BLaER1 (cell line): ENCODE results near the gene TUBA3C.

Source experiments
- H3K27ac ChIP-seq: shearing (Covaris generic); formaldehyde crosslinking; 2 replicates; pipeline ENCODE4 v1.8.1; 2022
- H3K27me3 ChIP-seq: shearing (Covaris generic); formaldehyde crosslinking; 2 replicates; pipeline ENCODE4 v1.8.1; 2022
- H3K36me3 ChIP-seq: shearing (Covaris generic); formaldehyde crosslinking; 2 replicates; pipeline ENCODE4 v1.8.1; 2022
- H3K4me1 ChIP-seq: shearing (Covaris generic); formaldehyde crosslinking; 2 replicates; pipeline ENCODE4 v1.8.1; 2022
- H3K4me2 ChIP-seq: shearing (Covaris generic); formaldehyde crosslinking; 2 replicates; pipeline ENCODE4 v1.8.1; 2022
- H3K4me3 ChIP-seq: shearing (Covaris generic); formaldehyde crosslinking; 2 replicates; pipeline ENCODE4 v1.8.1; 2022
- H3K9ac ChIP-seq: shearing (Covaris generic); formaldehyde crosslinking; 2 replicates; pipeline ENCODE4 v1.8.1; 2022
- H3K9me3 ChIP-seq: shearing (Covaris generic); formaldehyde crosslinking; 2 replicates; pipeline ENCODE4 v1.8.1; 2022
- H4K20me1 ChIP-seq: shearing (Covaris generic); formaldehyde crosslinking; 2 replicates; pipeline ENCODE4 v1.8.1; 2022
- Cebpa-rat ChIP-seq: shearing (Covaris generic); IDR thresholded peaks from 2 replicates; pipeline ENCODE4 v1.8.1; 2022

Gene TUBA3C

DNA sequence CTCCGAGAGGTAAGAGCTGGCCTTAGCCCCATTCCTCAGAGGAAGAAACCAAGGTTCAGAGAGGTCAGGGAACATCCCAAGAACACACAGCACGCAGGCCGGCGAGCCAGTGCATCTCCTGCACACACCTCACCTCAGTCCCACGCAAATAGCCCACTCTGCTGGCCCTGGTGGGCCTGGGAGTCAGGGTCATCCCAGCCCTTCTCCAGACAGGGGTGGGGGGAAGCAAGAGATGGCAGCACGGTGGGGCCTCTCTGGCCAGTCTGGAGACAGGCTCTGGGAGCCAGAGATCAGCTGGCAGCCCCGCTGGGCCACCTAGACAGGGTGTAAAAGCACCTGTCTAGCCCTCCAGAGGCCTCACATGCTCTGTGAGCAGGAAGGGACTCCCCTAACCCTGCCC lies 26.8 kb downstream of the TUBA3C start:
- no peaks in the 10 kb centered on the region for H4K20me1 ChIP-seq
- TF ChIP-seq Cebpa-rat = no peak
- H3K4me3 ChIP-seq = no peak overlapping the region
- H3K27me3 ChIP-seq = no peaks in the 10 kb centered on the region
- H3K9me3 ChIP-seq = no peaks in the 10 kb centered on the region
- no peak overlapping the region for H3K9ac ChIP-seq
- no peaks in the 10 kb centered on the region for H3K36me3 ChIP-seq
- peak overlapping the region; percentile 35 for H3K4me2 ChIP-seq
- peak overlapping the region; percentile 35; the same call in 1 of the 2 replicates for H3K27ac ChIP-seq
- H3K4me1 ChIP-seq = peaks cover 10% of the 10 kb centered on the region

DNA sequence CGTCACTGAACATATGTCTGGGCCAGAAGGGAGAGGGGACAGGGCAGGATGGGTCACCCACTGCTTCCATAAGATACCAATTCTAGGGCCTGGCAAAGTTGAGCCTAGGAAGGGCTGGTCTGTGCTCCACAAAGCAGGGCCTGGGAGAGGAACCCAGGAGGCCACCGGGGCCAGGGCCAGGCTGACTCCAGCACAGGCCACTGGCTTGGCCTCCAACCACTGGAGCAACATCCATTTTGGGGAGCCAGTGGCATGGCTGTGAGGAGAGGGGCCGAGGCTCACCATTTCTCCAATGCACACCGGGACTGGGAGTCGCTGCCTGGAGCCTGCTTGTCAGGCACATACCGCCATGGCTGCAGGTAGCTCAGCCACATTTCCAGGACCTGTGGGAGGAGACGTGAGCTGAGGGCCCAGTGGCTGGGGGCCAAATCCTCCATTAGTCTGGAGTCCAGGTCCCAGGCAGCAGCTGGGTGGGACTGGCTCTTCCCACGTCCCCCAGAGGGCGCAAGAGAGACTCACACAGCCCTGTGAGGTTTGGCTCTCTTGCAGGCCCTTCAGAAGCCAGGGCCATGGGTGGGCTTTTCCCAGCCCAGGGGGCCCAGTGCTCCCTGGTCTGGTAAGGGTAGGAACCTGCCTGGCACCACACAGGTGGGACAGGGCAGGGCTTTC lies 27.7 kb downstream of the TUBA3C start:
- Histone ChIP-seq H3K27ac (no peak overlapping the region), H3K9ac (no peak overlapping the region), H3K4me3 (no peak overlapping the region), H3K27me3 (no peaks in the 10 kb centered on the region), H3K4me1 (peaks cover 10% of the 10 kb centered on the region), H3K4me2 (no peak overlapping the region), H3K9me3 (no peaks in the 10 kb centered on the region), H4K20me1 (no peaks in the 10 kb centered on the region), H3K36me3 (no peaks in the 10 kb centered on the region)
- TF ChIP-seq Cebpa-rat = no peak

DNA sequence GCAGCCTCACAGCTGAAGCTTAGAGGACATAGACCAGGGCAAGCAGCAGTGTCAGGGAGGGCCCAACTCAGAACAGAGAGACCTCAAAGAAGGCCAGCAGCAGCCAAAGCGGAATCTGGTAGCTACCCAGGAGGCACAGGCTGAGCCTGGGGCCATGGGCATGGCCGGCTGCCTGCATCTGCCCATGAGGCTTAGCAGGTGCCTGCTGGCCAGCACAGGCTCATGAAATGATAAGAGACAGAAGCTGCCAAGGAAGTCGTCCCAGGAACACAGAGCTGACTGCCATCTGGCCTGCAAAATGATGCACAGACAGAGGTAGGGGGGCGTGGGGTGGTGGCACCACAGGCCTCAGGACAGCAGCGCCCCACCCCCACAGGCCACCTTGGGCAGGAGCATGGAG lies 29.2 kb downstream of the TUBA3C start:
- Histone ChIP-seq H3K4me2 (no peak overlapping the region), H3K27ac (no peak overlapping the region), H3K9me3 (no peaks in the 10 kb centered on the region), H3K27me3 (no peaks in the 10 kb centered on the region), H3K4me1 (peaks cover 10% of the 10 kb centered on the region), H3K9ac (no peak overlapping the region), H4K20me1 (no peaks in the 10 kb centered on the region), H3K4me3 (no peak overlapping the region), H3K36me3 (no peaks in the 10 kb centered on the region)
- TF ChIP-seq Cebpa-rat = no peak

DNA sequence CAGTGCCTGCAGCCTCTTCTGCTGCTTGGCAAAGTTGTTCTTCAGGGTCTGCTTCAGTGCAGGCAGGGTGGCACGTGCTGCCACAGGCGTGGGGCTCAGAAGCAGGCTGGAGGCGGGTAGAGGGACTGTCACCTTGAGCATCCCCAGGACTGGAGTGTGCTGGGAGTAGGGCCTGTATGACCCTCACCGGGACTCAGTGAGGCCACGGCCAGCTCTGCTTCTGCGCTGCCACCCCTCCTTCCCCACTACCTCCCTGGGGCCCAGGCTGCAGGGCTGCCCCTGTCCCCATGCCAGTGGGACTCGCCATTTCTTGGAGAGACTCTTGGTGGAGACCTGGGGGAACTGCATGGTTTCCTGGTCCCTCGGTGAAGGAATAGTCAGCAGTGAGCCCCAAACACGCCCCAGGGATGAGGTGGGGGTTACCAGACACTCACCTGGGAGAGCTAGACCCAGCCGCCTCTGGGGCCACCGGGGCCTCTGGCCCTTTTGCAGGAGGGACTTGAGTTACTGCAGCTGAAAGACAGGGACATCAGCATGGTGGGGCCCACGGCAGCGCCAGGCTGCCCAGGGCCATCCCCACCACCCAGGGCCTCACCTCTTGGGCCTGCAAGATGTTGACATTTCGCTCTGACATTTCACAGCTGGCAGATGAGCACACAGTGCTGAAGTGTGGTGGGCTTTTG lies 29.9 kb downstream of the TUBA3C start:
- H3K36me3 ChIP-seq = no peaks in the 10 kb centered on the region
- no peaks in the 10 kb centered on the region for H3K27me3 ChIP-seq
- no peak overlapping the region for H3K27ac ChIP-seq
- peaks cover 10% of the 10 kb centered on the region for H3K4me1 ChIP-seq
- H3K9me3 ChIP-seq = no peaks in the 10 kb centered on the region
- H4K20me1 ChIP-seq = no peaks in the 10 kb centered on the region
- H3K9ac ChIP-seq = no peak overlapping the region
- H3K4me3 ChIP-seq = no peak overlapping the region
- H3K4me2 ChIP-seq = no peak overlapping the region
- no peak for TF ChIP-seq Cebpa-rat

DNA sequence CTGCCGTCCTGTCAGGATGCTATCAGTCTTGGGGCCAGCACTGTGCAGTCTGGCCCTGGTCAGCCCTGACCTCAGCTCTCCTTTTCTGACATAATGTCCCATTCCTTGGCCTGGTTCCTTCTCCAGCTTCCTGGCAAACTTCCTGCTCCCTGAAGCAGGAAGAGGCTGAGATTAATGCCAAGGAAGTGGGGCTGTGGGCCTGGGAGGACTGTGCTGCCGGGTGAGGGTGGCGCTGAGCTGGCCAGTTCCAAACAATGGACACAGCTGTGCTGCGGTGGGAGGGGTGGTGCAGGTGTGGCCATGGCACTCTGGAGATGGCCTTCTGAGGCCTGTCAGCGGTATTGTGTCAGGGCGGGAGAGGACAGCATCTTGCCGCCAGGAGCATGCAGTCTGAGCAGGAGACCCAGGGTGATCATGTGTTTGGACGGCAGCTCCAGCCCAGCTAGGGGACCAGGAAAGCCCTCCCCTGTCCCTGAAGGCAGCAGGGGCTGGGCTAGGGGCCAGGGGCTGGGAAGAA lies 30.9 kb downstream of the TUBA3C start:
- no peaks in the 10 kb centered on the region for H3K36me3 ChIP-seq
- no peak overlapping the region for H3K4me2 ChIP-seq
- no peak overlapping the region for H3K9ac ChIP-seq
- H3K27ac ChIP-seq = no peak overlapping the region
- TF ChIP-seq Cebpa-rat = no peak
- H3K9me3 ChIP-seq = no peaks in the 10 kb centered on the region
- no peak overlapping the region for H3K4me3 ChIP-seq
- H4K20me1 ChIP-seq = no peaks in the 10 kb centered on the region
- H3K4me1 ChIP-seq = peaks cover 10% of the 10 kb centered on the region
- H3K27me3 ChIP-seq = no peaks in the 10 kb centered on the region

DNA sequence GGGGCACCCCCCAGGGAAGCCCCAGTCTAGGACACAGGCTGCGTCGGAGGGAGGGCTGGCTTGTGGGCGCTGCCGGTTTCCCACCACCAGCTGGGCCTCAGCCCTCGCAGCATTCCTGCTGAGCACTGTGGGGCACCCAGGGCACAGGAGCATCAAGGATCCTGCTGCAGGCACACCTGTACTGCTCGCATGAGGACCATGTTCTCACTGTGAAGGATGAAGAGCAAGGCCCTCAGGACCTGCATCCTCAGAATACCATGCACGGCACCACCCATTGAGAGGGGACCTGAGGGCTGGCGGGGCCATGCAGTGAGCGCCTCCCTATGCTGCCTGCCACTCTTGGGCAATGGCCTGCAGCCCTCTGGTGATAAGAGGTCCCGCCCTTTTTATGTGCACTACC lies 31.4 kb downstream of the TUBA3C start:
- no peaks in the 10 kb centered on the region for H3K9me3 ChIP-seq
- no peak overlapping the region for H3K27ac ChIP-seq

DNA sequence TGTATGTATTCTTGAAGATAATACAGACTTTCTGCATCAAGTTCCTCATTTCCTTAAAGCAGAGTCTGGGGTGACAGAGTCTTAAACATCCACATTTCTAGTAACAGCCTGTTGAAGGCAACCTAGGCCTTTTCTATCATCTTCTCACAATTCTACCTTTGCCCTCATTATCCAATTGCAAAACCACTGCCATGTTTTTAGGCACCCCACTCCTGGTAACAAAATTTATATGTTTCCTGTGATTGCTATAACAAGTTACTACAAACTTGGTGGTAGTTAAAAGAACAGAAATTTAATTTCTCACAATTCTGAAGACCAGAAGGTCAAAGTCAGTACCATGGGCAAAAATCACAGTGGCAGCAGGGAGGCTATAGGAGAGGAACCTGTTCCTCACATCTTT lies 33.1 kb downstream of the TUBA3C start:
- no peak overlapping the region for H3K9ac ChIP-seq
- H4K20me1 ChIP-seq = no peaks in the 10 kb centered on the region
- no peaks in the 10 kb centered on the region for H3K36me3 ChIP-seq
- H3K27ac ChIP-seq = no peak overlapping the region
- no peaks in the 10 kb centered on the region for H3K9me3 ChIP-seq
- no peak overlapping the region for H3K4me3 ChIP-seq
- H3K4me2 ChIP-seq = no peak overlapping the region
- no peaks in the 10 kb centered on the region for H3K27me3 ChIP-seq
- no peaks in the 10 kb centered on the region for H3K4me1 ChIP-seq
- no peak for TF ChIP-seq Cebpa-rat

More for the DNA sequence above, 31.4 kb downstream of the TUBA3C start:
- Histone ChIP-seq H3K4me3 (no peak overlapping the region), H3K36me3 (no peaks in the 10 kb centered on the region), H3K4me2 (no peak overlapping the region), H3K27me3 (no peaks in the 10 kb centered on the region), H3K4me1 (peaks cover 7% of the 10 kb centered on the region), H4K20me1 (no peaks in the 10 kb centered on the region), H3K9ac (no peak overlapping the region)
- no peak for TF ChIP-seq Cebpa-rat
